Posterior vena cava (tissue), 2 donors: ENCODE data around the gene MICAL1. TPM values are rescaled to one million over a fixed set of nuclear protein-coding genes. Genes with fewer than 3 reads are reported as not detected.

Source experiments
- total RNA-seq, 2 donors: library from RNA; stranded (reverse); fragmentation: NEBNext Ultra II Directional; extraction: Animal tissue kit (Norgen Biotek cat#: 25700); gene quantifications; one replicate each; pipeline ENCODE4 v1.2.1, GENCODE V29; 2021
- donor health status: DM: yes; HTN: yes; CAD: no.
- donor health status: DM: yes; HTN: yes; CAD: no.

Gene MICAL1
- total RNA-seq, 2 donors from 2014 or later, result 53.0 to 53.2 TPM

Other genes with a start within 250 kb of the MICAL1 start
- gene CD164, start 73.3 kb downstream of the MICAL1 start, total RNA-seq, result 100 to 1,000 TPM; 163 to 194 TPM
- 1 to 10 TPM; 1.2 to 1.9 TPM for gene PPIL6, start 15.1 kb downstream of the MICAL1 start, total RNA-seq
- 1 to 10 TPM; 4.2 to 6.7 TPM for gene SMPD2, start 15.0 kb downstream of the MICAL1 start, total RNA-seq
- 1 to 10 TPM; 5.5 to 5.8 TPM for gene ZBTB24, start 27.4 kb upstream of the MICAL1 start, total RNA-seq
- 1 to 10 TPM; 8.1 to 9.9 TPM for gene AK9, start 235.4 kb upstream of the MICAL1 start, total RNA-seq
- gene FIG4, start 235.5 kb upstream of the MICAL1 start, total RNA-seq, result 10 to 100 TPM; 20.9 to 23.9 TPM